Measurements from ENCODE around the gene OBSL1.

DNA sequence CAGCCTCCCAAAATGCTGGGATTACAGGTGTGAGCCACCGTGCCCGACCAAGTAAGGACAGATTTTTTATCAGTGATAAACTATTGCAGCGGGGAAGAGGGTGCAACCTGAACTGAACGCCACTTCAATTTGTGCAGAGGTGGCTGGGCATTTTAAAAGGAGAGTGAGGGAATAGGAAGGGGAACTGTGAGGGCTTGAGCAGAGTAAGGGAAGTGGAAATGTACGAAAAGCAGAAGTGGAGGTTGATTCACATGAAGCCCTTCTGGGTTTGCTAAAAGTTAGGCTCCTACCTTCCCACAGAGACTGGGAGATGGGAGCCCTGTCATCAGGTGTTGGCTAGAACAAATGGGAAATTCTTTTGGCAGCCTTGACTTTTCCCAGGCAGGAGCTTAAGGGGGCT, 32.4 kb upstream of the OBSL1 start:
- TF ChIP-seq, protein P1, sequence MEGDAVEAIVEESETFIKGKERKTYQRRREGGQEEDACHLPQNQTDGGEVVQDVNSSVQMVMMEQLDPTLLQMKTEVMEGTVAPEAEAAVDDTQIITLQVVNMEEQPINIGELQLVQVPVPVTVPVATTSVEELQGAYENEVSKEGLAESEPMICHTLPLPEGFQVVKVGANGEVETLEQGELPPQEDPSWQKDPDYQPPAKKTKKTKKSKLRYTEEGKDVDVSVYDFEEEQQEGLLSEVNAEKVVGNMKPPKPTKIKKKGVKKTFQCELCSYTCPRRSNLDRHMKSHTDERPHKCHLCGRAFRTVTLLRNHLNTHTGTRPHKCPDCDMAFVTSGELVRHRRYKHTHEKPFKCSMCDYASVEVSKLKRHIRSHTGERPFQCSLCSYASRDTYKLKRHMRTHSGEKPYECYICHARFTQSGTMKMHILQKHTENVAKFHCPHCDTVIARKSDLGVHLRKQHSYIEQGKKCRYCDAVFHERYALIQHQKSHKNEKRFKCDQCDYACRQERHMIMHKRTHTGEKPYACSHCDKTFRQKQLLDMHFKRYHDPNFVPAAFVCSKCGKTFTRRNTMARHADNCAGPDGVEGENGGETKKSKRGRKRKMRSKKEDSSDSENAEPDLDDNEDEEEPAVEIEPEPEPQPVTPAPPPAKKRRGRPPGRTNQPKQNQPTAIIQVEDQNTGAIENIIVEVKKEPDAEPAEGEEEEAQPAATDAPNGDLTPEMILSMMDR (IDR thresholded peaks at IDR 0.05), result no peak
- no peak for TF ChIP-seq ZFX (IDR thresholded peaks at IDR 0.05; ENCODE audit: borderline replicate concordance)
